Effector memory CD4-positive, alpha-beta T cell (primary cell): ENCODE data around the gene ZW10.
"Not testable (repeated sequence)": the region's sequence is repeated elsewhere in the genome, so short reads cannot be mapped to it uniquely, and the experiment has no call there.

Source experiments
- DNase-seq, 3 donors: peaks; one replicate each; pipeline ENCODE4 v3.0.0-alpha.2; 2020
- H3K27ac ChIP-seq: 2 replicates; pipeline ENCODE4 v1.7.0; 2013; ENCODE audit warnings: mild to moderate bottlenecking, low read length, moderate library complexity; ENCODE audit not compliant: insufficient read depth, poor library complexity, severe bottlenecking
- H3K27me3 ChIP-seq: replicated peaks from 2 replicates; pipeline ENCODE4 v1.7.0; 2013; ENCODE audit warnings: mild to moderate bottlenecking, low read length; ENCODE audit not compliant: insufficient read depth, control insufficient read depth, poor library complexity, severe bottlenecking
- H3K36me3 ChIP-seq: 2 replicates; pipeline ENCODE4 v1.7.0; 2013; ENCODE audit warnings: mild to moderate bottlenecking, low read length, moderate library complexity; ENCODE audit not compliant: control insufficient read depth, insufficient read depth
- H3K4me1 ChIP-seq: 2 replicates; pipeline ENCODE4 v1.7.0; 2013; ENCODE audit warnings: low read length, mild to moderate bottlenecking; ENCODE audit not compliant: control insufficient read depth, insufficient read depth, poor library complexity, severe bottlenecking
- H3K4me3 ChIP-seq: 2 replicates; pipeline ENCODE4 v1.7.0; 2013; ENCODE audit warnings: low read length, low read depth, mild to moderate bottlenecking; ENCODE audit not compliant: insufficient read depth, poor library complexity, severe bottlenecking
- H3K9me3 ChIP-seq: 2 replicates; pipeline ENCODE4 v1.7.0; 2013; ENCODE audit warnings: mild to moderate bottlenecking, low read length, moderate library complexity; ENCODE audit not compliant: control insufficient read depth

The ZW10 gene

DNA sequence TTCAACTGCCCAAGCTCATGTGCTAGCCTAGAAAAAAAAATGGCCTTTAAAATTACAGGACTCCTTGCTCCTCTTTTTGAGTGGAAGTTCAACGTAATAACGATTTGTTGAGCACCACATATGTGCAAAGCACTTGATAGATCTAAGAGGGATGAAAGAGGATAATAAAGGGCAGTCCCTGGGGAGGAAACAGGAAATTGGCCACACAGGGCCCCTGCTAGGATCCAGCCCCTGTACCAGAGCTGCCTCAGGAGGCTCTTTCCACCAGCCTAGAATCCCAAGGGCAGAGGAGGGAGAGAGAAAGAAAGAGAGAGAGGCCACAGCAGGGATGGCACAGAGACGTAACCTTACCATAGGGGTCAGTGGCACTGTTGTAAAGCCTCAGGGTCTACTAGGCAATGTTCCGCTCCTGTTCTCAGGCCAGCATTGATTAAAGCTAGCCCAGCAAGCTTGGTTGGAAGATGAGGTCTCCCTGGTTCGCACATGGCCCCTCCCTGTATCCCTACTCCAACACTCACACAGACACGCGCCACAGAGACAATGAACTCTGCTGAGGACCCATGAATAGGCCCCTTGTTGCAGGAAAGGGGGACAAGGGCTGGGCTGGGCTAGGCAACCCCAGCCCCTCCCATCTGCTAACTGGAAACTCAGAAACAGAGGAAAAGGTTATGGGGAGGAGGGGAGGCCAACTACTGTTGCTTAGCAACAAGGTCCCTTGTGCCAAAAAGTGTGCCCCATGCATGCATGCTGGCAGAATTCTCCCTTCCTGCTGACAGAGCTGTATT, 67.4 kb downstream of the ZW10 start, which contains the start of gene TMPRSS5:
TMPRSS5 (minus strand) TSS at position 438 of the 785 bp plus-strand sequence; CDS start at position 354, 84 bp downstream.
- no peaks in the 10 kb centered on the region for H3K4me1 ChIP-seq
- DNase-seq = no peak
- H3K36me3 ChIP-seq = no peaks in the 10 kb centered on the region
- H3K27ac ChIP-seq = no peak within 1 kb of the TSS
- H3K4me3 ChIP-seq = no peak within 1 kb of the TSS
- no peaks in the 10 kb centered on the region for H3K27me3 ChIP-seq
- peaks cover 8% of the 10 kb centered on the region for H3K9me3 ChIP-seq

DNA sequence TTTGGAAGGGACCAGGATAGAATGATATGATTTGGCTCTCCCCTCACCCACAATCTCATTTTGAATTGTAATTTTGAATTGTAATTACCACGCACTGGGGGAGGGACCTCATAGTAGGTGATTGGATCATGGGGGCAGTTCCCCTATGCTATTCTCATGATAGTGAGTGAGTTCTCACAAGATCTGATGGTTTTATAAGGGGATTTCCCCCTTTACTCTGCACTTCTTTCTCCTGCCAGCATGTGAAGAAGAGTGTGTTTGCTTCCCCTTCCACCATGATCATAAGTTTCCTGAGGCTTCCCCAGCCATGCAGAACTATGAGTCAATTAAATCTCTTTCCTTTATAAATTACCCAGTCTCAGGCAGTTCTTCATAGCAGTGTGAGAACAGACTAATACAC, 69.9 kb downstream of the ZW10 start:
- H3K4me3 ChIP-seq, H3K36me3 ChIP-seq, DNase-seq, H3K4me1 ChIP-seq, H3K27ac ChIP-seq, H3K27me3 ChIP-seq, H3K9me3 ChIP-seq: not testable (repeated sequence)

DNA sequence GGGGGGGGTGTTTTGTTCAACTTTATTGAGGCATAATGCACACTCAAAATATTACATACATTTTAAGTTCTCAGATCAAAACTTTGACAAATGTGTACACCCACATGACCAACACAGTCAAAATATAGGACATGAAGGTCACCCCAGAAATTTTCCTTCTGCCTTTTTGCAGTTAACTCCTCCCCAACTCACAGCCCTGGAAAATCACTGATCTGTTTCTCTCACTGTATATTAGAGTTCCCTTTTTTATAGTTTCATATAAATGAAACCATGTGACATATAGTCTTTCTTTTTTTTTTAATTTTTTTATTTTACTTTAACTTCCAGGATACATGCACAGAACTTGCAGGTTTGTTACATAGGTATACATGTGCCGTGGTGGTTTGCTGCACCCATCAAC, 72.0 kb downstream of the ZW10 start:
- no peaks in the 10 kb centered on the region for H3K4me1 ChIP-seq
- no peak overlapping the region for H3K27ac ChIP-seq
- no peaks in the 10 kb centered on the region for H3K36me3 ChIP-seq
- H3K27me3 ChIP-seq = no peaks in the 10 kb centered on the region
- no peaks in the 10 kb centered on the region for H3K9me3 ChIP-seq
- no peak overlapping the region for H3K4me3 ChIP-seq
- DNase-seq = no peak

DNA sequence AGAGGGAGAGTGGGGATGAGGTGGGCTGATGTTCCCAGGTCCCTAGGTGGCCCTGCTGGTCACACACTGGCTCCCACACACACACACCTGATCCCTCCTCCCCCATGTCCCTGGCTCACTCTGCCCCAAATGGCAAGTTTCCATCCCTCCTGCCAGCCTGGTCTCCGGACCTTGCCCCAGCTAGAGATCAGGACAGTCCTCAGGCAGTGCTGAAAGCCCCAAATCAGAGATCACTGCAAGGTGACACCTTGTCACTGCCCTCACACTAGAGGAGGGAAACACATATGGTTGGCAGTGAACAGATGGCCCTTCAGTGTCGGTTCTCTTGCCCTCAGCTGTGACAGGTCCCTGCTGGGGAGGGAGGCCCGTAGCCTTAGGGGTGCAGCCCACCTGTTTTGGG, 75.0 kb downstream of the ZW10 start:
- no peak overlapping the region for H3K27ac ChIP-seq
- no peaks in the 10 kb centered on the region for H3K4me1 ChIP-seq
- no peaks in the 10 kb centered on the region for H3K27me3 ChIP-seq
- H3K9me3 ChIP-seq = no peaks in the 10 kb centered on the region
- DNase-seq = no peak
- no peak overlapping the region for H3K4me3 ChIP-seq
- no peaks in the 10 kb centered on the region for H3K36me3 ChIP-seq

DNA sequence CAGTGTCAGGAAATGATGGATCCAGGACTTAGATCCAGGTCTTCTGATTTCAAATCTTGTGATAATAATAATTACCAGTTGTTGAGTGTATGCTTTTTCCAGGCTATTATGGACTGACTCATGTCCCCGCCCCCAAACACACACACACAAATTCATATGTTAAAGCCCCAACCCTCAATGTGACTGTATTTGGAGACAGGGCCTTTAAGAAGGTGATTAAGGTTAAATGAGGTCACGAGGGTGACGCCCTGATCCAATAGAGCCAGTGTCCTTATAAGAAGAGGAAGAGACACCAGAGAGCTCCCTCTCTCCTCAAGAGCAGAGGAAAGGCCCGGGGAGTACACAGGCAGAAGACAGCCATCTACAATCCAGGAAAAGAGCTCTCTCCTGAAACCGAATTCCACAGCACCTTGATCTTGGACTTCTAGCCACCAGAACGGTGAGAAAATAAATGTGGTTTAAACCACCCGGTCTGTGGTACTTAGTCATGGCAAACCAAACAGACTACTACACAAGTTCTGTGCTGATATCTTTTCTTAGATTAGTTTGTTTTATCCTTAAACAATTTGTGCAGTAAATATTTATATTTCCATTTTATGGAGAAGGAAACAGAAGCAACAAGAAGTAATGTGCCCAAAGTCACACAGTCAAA, 75.6 kb downstream of the ZW10 start:
- Histone ChIP-seq H3K27ac (no peak overlapping the region), H3K4me3 (no peak overlapping the region), H3K27me3 (no peaks in the 10 kb centered on the region), H3K9me3 (no peaks in the 10 kb centered on the region), H3K4me1 (no peaks in the 10 kb centered on the region), H3K36me3 (no peaks in the 10 kb centered on the region)
- DNase-seq = no peak

DNA sequence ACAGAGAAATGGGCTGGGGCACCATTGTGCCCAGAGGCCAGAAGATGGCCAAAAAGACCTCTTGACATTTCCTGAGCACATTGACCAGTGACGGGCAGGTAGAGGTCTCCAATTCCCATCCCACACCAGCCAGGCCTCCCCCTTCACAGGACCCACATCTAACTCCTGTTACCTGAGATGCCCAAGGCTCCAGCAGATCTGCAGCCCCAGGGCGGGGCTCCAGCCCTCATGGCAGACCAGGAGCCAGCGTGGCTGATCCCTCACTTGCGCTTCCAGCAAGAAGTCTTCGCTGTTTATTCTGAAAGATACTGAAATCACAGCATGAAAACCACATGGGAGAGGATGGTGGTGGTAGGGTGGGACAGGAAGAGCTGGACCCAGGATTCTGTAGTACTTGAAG, 76.4 kb downstream of the ZW10 start:
- Histone ChIP-seq H3K9me3 (no peaks in the 10 kb centered on the region), H3K27me3 (no peaks in the 10 kb centered on the region), H3K36me3 (no peaks in the 10 kb centered on the region), H3K4me1 (no peaks in the 10 kb centered on the region), H3K4me3 (no peak overlapping the region), H3K27ac (no peak overlapping the region)
- DNase-seq = no peak

DNA sequence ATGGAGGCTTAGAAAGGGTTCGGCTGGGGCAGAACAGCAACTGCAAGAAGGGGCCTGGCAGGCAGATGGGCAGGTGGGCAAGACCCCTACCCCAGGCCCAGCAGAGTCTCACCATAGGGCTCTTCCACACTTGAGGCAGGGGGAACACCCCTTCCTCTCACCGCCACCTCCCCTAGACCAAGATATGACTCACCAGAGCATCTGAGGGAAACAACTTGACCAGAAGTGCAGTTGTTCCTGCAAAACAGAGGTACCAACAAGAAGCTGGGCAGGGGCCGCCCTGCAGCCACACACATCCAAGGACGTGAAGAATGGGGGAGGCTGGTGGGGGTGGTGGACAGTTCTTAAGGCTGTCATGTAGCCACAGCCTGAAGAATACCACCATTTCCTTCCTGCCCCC, 78.3 kb downstream of the ZW10 start:
- no peaks in the 10 kb centered on the region for H3K27me3 ChIP-seq
- no peaks in the 10 kb centered on the region for H3K4me1 ChIP-seq
- H3K36me3 ChIP-seq = no peaks in the 10 kb centered on the region
- H3K4me3 ChIP-seq = no peak overlapping the region
- DNase-seq = no peak
- H3K27ac ChIP-seq = no peak overlapping the region
- no peaks in the 10 kb centered on the region for H3K9me3 ChIP-seq

DNA sequence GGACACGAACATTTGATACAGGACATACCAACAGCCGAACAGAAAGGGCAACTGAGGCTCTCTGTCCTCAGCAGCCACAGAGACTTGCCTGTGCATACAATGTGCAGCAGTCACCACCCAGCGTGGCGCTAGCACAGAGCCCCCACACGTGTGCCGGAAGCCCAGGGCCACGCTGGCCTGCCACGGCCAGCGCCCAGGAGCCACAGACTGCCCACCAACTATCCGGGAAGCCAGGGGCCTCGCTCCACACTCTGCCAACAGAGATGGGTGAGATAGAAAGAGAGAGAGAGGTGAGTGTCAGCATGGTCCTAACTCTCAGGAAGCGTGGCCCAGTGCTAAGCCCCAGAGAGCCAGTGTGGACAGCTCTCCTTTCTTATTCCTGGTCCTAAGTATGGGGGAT, 79.1 kb downstream of the ZW10 start:
- no peaks in the 10 kb centered on the region for H3K9me3 ChIP-seq
- no peak overlapping the region for H3K4me3 ChIP-seq
- no peaks in the 10 kb centered on the region for H3K27me3 ChIP-seq
- no peak for DNase-seq
- H3K36me3 ChIP-seq = no peaks in the 10 kb centered on the region
- H3K27ac ChIP-seq = no peak overlapping the region
- no peaks in the 10 kb centered on the region for H3K4me1 ChIP-seq

DNA sequence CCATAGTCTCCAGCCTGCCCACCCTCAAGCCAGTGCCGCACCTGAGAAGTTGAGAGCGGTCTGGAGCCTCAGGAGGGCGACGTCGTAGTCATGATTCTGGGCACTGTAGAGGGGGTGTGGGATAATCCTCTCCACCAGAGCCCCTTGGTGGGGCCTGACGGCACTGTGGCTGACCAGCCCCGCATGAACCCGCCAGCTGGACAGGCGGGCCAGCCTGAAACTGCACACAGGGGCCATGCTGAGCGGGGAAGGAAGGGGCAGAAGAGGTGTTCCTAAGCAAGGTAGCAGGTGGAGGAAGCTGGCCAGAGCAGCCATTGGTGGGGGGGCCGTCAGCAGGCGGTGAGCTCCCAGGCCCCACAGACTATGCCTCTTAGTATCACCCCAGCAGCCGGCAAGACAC, 80.5 kb downstream of the ZW10 start:
- Histone ChIP-seq H3K27me3 (no peaks in the 10 kb centered on the region), H3K36me3 (no peaks in the 10 kb centered on the region), H3K4me1 (no peaks in the 10 kb centered on the region), H3K9me3 (no peaks in the 10 kb centered on the region), H3K27ac (no peak overlapping the region), H3K4me3 (no peak overlapping the region)
- no peak for DNase-seq
